Neural progenitor cell (in vitro differentiated cells): Measurements from ENCODE around the gene TRMT10B.
"Not testable (repeated sequence)": the region's sequence is repeated elsewhere in the genome, so short reads cannot be mapped to it uniquely, and the experiment has no call there.

Experiments used
- EZH2 ChIP-seq: fragments of 200-600 bp; sonication (generic); IDR thresholded peaks from 2 replicates; pipeline ENCODE4 v1.6.1; 2017; ENCODE audit warnings: antibody characterized with exemption, mild to moderate bottlenecking, moderate library complexity
- EZH2phosphoT487 ChIP-seq: fragments of 200-600 bp; sonication (generic); IDR thresholded peaks from 2 replicates; pipeline ENCODE4 v1.6.1; 2017; ENCODE audit warnings: antibody characterized with exemption
- TF ChIP-seq, protein P1 (sequence below): fragments of 200-600 bp; sonication (generic); IDR thresholded peaks from 2 replicates; pipeline ENCODE4 v1.5.1; 2017; ENCODE audit warnings: antibody characterized with exemption, mild to moderate bottlenecking

DNA sequence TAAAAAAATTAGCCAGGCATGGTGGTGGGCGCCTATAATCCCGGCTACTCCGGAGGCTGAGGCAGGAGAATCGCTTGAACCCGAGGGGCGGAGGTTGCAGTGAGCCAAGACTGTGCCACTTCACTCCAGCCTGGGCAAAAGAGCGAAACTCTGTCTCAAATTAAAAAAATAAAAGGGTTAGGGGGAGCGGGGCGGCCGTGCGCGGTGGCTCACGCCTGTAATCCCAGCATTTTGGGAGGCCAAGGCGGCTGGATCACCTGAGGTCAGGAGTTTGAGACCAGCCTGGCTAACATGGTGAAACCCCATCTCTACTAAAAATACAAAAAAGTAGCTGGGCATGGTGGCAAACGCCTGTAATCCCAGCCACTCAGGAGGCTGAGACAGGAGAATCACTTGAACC, 56.1 kb downstream of the TRMT10B start:
- TF ChIP-seq, protein P1, sequence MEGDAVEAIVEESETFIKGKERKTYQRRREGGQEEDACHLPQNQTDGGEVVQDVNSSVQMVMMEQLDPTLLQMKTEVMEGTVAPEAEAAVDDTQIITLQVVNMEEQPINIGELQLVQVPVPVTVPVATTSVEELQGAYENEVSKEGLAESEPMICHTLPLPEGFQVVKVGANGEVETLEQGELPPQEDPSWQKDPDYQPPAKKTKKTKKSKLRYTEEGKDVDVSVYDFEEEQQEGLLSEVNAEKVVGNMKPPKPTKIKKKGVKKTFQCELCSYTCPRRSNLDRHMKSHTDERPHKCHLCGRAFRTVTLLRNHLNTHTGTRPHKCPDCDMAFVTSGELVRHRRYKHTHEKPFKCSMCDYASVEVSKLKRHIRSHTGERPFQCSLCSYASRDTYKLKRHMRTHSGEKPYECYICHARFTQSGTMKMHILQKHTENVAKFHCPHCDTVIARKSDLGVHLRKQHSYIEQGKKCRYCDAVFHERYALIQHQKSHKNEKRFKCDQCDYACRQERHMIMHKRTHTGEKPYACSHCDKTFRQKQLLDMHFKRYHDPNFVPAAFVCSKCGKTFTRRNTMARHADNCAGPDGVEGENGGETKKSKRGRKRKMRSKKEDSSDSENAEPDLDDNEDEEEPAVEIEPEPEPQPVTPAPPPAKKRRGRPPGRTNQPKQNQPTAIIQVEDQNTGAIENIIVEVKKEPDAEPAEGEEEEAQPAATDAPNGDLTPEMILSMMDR: not testable (repeated sequence)
- not testable (repeated sequence) for TF ChIP-seq EZH2phosphoT487, EZH2
